ENCODE results near the gene KIAA1958. TPM values are rescaled to one million over a fixed set of nuclear protein-coding genes. Genes with fewer than 3 reads are reported as not detected.

KIAA1958 gene
- total RNA-seq, 2 experiments from 2014 or later, result 5.6 to 6.8 TPM

GRCh38 chr9:112640311-112640710, 153.7 kb downstream of the KIAA1958 start:
- peaks cover 25% of the 10 kb centered on the region for H3K36me3 Mint-ChIP-seq (ENCODE audit: low read depth)
- H3K9me3 Mint-ChIP-seq, result peaks cover 13% of the 10 kb centered on the region
- ATAC-seq (ENCODE audit: poor library complexity) (no peak), DNase-seq (no peak)
- intact Hi-C loops (cut with DNase I, micrococcal nuclease), result no loop called here
- ChIA-PET POLR2A (interaction anchor here (0.6 kb wide), 1 partner anchor 199 kb away, joined by 3 read pairs; no protein-coding TSS in a partner anchor), CTCF (no interaction called here)
- Histone ChIP-seq H3K9me3 (ENCODE audit: control insufficient read depth in 1 of 2, insufficient read depth in 1 of 2, low read length in 2 of 2) (peaks cover 9 to 16% of the 10 kb centered on the region in 2 experiments), H3K36me3 (ENCODE audit: insufficient read depth, low read length) (no peaks in the 10 kb centered on the region), H3K4me1 (ENCODE audit: insufficient read depth, low read length) (no peaks in the 10 kb centered on the region), H3K4me3 (ENCODE audit: low read length) (no peak overlapping the region), H3K27me3 (ENCODE audit: control insufficient read depth in 1 of 2, insufficient read depth in 2 of 2, low read length in 2 of 2) (no peaks in the 10 kb centered on the region), H3K27ac (ENCODE audit: low read depth in 1 of 2, low read length in 2 of 2) (no peak overlapping the region)
- no peak for TF ChIP-seq CTCF (IDR thresholded peaks at IDR 0.05)
- no peak overlapping the region for H3K27ac Mint-ChIP-seq
- H3K27me3 Mint-ChIP-seq, result no peaks in the 10 kb centered on the region
- no peak overlapping the region for H3K4me3 Mint-ChIP-seq
- no peaks in the 10 kb centered on the region for H3K4me1 Mint-ChIP-seq (ENCODE audit: low read depth)

- no peak for ATAC-seq (ENCODE audit: poor library complexity)
- ChIA-PET POLR2A (no interaction called here), CTCF (no interaction called here)
- Histone ChIP-seq H3K27ac (ENCODE audit: low read depth in 1 of 2, low read length in 2 of 2) (no peak overlapping the region), H3K4me1 (ENCODE audit: insufficient read depth, low read length) (no peaks in the 10 kb centered on the region), H3K4me3 (ENCODE audit: low read length) (no peak overlapping the region), H3K36me3 (ENCODE audit: insufficient read depth, low read length) (no peaks in the 10 kb centered on the region), H3K27me3 (ENCODE audit: control insufficient read depth in 1 of 2, insufficient read depth in 2 of 2, low read length in 2 of 2) (no peaks in the 10 kb centered on the region), H3K9me3 (ENCODE audit: control insufficient read depth in 1 of 2, insufficient read depth in 1 of 2, low read length in 2 of 2) (peaks cover 9 to 16% of the 10 kb centered on the region in 2 experiments)
- no peak for TF ChIP-seq CTCF (IDR thresholded peaks at IDR 0.05)
- no peak overlapping the region for H3K27ac Mint-ChIP-seq
- H3K9me3 Mint-ChIP-seq, result peaks cover 13% of the 10 kb centered on the region
- H3K27me3 Mint-ChIP-seq, result no peaks in the 10 kb centered on the region
- intact Hi-C loops (cut with DNase I, micrococcal nuclease), result no loop called here
- H3K4me3 Mint-ChIP-seq, result no peak overlapping the region
- no peak for DNase-seq
- no peaks in the 10 kb centered on the region for H3K4me1 Mint-ChIP-seq (ENCODE audit: low read depth)
- H3K36me3 Mint-ChIP-seq (ENCODE audit: low read depth), result peaks cover 42% of the 10 kb centered on the region
Observed at GRCh38 chr9:112642126-112642525, 155.5 kb downstream of the KIAA1958 start.

GRCh38 chr9:112647596-112647995, 161.0 kb downstream of the KIAA1958 start:
- intact Hi-C loops (cut with DNase I, micrococcal nuclease), result no loop called here
- Mint-ChIP-seq H3K4me3 (no peak overlapping the region), H3K4me1 (ENCODE audit: low read depth) (no peaks in the 10 kb centered on the region), H3K36me3 (ENCODE audit: low read depth) (peaks cover 49% of the 10 kb centered on the region), H3K27ac (no peak overlapping the region), H3K27me3 (no peaks in the 10 kb centered on the region), H3K9me3 (peaks cover 14% of the 10 kb centered on the region)
- ATAC-seq (ENCODE audit: poor library complexity) (no peak), DNase-seq (no peak)
- ChIA-PET CTCF (no interaction called here), POLR2A (no interaction called here)
- no peaks in the 10 kb centered on the region for H3K36me3 ChIP-seq (ENCODE audit: insufficient read depth, low read length)
- H3K9me3 ChIP-seq (ENCODE audit: control insufficient read depth in 1 of 2, insufficient read depth in 1 of 2, low read length in 2 of 2), result peaks cover 3 to 15% of the 10 kb centered on the region in 2 experiments
- no peak overlapping the region for H3K27ac ChIP-seq (ENCODE audit: low read depth in 1 of 2, low read length in 2 of 2)
- H3K4me3 ChIP-seq (ENCODE audit: low read length), result no peak overlapping the region
- no peaks in the 10 kb centered on the region for H3K4me1 ChIP-seq (ENCODE audit: insufficient read depth, low read length)
- H3K27me3 ChIP-seq (ENCODE audit: control insufficient read depth in 1 of 2, insufficient read depth in 2 of 2, low read length in 2 of 2), result no peaks in the 10 kb centered on the region
- TF ChIP-seq CTCF (IDR thresholded peaks at IDR 0.05), result no peak

Data from CD4-positive, alpha-beta T cell (primary cell).